ENCODE data around the gene PDE6B. TPM values are rescaled to one million over a fixed set of nuclear protein-coding genes. Genes with fewer than 3 reads are reported as not detected.
"Not testable (repeated sequence)": the region's sequence is repeated elsewhere in the genome, so short reads cannot be mapped to it uniquely, and the experiment has no call there.

The PDE6B gene
- total and polyA plus RNA-seq, 2 experiments from 2014 or later: 3.4 to 5.0 TPM

DNA sequence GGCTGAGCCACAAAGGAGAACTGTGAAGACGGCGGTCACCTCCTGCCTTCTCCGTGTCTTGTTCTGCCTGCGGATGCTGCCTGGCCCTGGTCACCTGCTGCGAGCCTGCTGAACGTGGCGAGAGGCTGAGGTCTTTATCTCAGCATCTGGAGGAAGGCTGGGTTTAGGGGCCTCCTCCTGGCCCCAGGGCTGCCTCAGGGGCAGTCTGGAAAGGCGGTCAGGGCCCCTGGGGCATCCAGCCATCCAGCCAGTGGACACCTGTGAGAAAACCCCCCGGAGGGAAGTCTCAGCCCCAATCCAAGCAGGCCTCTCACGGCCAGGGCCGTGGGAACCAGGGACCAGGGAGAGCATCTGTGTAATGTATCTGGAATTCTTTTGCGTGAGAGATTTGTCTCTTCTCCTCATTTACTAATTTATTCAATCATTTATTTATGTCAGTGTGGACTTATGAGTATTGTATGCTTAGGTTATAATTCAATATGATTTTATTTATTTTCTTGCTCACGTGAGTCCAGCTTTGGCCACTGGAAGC, 11.3 kb downstream of the PDE6B start (continued):
- no peak for TF ChIP-seq ZNF331 (CRISPR knock-in tag; IDR thresholded peaks at IDR 0.05; ENCODE audit: low read depth)
- no peak for TF ChIP-seq STAT1 (IDR thresholded peaks at IDR 0.05; ENCODE audit: unreplicated experiment)
- no peak for TF ChIP-seq ZNF114 (CRISPR knock-in tag; IDR thresholded peaks at IDR 0.05)
- TF ChIP-seq, protein P1, sequence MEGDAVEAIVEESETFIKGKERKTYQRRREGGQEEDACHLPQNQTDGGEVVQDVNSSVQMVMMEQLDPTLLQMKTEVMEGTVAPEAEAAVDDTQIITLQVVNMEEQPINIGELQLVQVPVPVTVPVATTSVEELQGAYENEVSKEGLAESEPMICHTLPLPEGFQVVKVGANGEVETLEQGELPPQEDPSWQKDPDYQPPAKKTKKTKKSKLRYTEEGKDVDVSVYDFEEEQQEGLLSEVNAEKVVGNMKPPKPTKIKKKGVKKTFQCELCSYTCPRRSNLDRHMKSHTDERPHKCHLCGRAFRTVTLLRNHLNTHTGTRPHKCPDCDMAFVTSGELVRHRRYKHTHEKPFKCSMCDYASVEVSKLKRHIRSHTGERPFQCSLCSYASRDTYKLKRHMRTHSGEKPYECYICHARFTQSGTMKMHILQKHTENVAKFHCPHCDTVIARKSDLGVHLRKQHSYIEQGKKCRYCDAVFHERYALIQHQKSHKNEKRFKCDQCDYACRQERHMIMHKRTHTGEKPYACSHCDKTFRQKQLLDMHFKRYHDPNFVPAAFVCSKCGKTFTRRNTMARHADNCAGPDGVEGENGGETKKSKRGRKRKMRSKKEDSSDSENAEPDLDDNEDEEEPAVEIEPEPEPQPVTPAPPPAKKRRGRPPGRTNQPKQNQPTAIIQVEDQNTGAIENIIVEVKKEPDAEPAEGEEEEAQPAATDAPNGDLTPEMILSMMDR (conservative IDR thresholded peaks at IDR 0.05; ENCODE audit: low read depth in 2 of 2): no peak
- TF ChIP-seq, protein P2, sequence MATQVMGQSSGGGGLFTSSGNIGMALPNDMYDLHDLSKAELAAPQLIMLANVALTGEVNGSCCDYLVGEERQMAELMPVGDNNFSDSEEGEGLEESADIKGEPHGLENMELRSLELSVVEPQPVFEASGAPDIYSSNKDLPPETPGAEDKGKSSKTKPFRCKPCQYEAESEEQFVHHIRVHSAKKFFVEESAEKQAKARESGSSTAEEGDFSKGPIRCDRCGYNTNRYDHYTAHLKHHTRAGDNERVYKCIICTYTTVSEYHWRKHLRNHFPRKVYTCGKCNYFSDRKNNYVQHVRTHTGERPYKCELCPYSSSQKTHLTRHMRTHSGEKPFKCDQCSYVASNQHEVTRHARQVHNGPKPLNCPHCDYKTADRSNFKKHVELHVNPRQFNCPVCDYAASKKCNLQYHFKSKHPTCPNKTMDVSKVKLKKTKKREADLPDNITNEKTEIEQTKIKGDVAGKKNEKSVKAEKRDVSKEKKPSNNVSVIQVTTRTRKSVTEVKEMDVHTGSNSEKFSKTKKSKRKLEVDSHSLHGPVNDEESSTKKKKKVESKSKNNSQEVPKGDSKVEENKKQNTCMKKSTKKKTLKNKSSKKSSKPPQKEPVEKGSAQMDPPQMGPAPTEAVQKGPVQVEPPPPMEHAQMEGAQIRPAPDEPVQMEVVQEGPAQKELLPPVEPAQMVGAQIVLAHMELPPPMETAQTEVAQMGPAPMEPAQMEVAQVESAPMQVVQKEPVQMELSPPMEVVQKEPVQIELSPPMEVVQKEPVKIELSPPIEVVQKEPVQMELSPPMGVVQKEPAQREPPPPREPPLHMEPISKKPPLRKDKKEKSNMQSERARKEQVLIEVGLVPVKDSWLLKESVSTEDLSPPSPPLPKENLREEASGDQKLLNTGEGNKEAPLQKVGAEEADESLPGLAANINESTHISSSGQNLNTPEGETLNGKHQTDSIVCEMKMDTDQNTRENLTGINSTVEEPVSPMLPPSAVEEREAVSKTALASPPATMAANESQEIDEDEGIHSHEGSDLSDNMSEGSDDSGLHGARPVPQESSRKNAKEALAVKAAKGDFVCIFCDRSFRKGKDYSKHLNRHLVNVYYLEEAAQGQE (IDR thresholded peaks at IDR 0.05; ENCODE audit: unreplicated experiment): no peak
- no peak for TF ChIP-seq NANOG (IDR thresholded peaks at IDR 0.05; ENCODE audit: borderline replicate concordance)

DNA sequence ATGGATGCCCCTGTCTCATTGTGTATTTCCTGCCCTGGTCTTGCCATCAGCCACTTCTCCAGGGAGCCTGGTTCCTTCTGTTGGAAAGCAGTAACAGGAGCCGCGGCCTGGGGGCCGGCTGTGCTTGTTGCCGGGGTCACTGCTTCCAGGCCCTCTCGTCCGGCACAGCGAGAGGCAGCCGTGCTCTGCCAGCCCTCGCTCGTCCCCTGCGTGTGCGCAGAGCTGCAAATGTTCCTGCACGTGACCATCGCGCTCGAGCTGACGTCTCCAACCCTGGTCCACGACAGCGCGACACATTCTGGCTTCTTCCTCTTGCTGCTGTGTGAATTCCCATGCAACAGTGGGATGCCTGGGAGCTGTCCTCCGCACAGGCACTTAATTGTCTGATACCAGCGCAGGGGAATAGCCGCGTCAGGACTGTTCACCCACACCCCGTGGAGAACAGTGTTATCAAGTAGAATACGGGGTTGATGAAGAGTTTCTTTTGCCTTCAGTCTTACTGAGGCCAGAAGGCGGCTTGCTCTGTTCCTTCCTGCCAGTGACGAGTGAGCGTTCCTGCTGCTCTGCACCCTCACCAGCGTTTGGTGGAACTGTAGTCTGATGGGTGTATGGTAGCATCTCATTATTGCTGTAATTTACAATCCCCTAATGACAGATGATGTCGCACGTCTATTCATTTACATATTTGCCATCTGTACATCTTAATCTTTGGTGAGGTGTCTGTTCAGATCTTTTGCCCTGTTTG, 12.3 kb downstream of the PDE6B start:
- Mint-ChIP-seq H3K9me3 (peaks cover 22% of the 10 kb centered on the region), H3K27me3 (ENCODE audit: insufficient read depth, low read depth, poor library complexity) (peaks cover 3% of the 10 kb centered on the region), H3K27ac (no peak overlapping the region), H3K4me3 (no peak overlapping the region), H3K4me1 (no peaks in the 10 kb centered on the region; the same call in 2 of the 3 replicates), H3K36me3 (ENCODE audit: low read depth) (peaks cover 6% of the 10 kb centered on the region; the same call in 1 of the 3 replicates)
- ATAC-seq: no peak
- DNase-seq (ENCODE audit: low spot score): no peak
- Histone ChIP-seq H3F3A (replicated peaks; ENCODE audit: low read depth) (no peaks in the 10 kb centered on the region), H3K4me2 (no peak overlapping the region), H3K27ac (ENCODE audit: low read depth) (no peak overlapping the region), H3K4me3 (no peak overlapping the region), H3K36me3 (ENCODE audit: insufficient read depth) (no peaks in the 10 kb centered on the region), H3K4me1 (ENCODE audit: insufficient read depth) (no peaks in the 10 kb centered on the region), H4K20me1 (replicated peaks; ENCODE audit: insufficient read depth) (no peaks in the 10 kb centered on the region), H3K9me2 (ENCODE audit: insufficient read depth) (0 out of 2 replicates have a peak, but pooled peaks cover 5% of the 10 kb centered on the region), H2AFZ (no peak overlapping the region), H3K27me3 (ENCODE audit: insufficient read depth) (no peaks in the 10 kb centered on the region), H3K79me2 (replicated peaks; ENCODE audit: insufficient read depth) (no peaks in the 10 kb centered on the region)
- no peak for TF ChIP-seq ZNF114 (CRISPR knock-in tag; IDR thresholded peaks at IDR 0.05)
- TF ChIP-seq ETS1 (IDR thresholded peaks at IDR 0.05): no peak
- no peak for TF ChIP-seq CREB1 (CRISPR knock-in tag; IDR thresholded peaks at IDR 0.05; ENCODE audit: low read depth)
- TF ChIP-seq STAT1 (IDR thresholded peaks at IDR 0.05; ENCODE audit: unreplicated experiment): no peak
- TF ChIP-seq ZNF331 (CRISPR knock-in tag; IDR thresholded peaks at IDR 0.05; ENCODE audit: low read depth): no peak

GRCh38 chr4:642366-642765, 17.0 kb downstream of the PDE6B start:
- not testable (repeated sequence) for H3K36me3 Mint-ChIP-seq (ENCODE audit: low read depth); H3F3A ChIP-seq (replicated peaks; ENCODE audit: low read depth); H3K4me2 ChIP-seq; H4K20me1 ChIP-seq (replicated peaks; ENCODE audit: insufficient read depth); H3K27ac Mint-ChIP-seq; H3K4me1 Mint-ChIP-seq; ATAC-seq; H3K27me3 Mint-ChIP-seq (ENCODE audit: insufficient read depth, low read depth, poor library complexity); H3K4me1 ChIP-seq (ENCODE audit: insufficient read depth); DNase-seq (ENCODE audit: low spot score); H3K36me3 ChIP-seq (ENCODE audit: insufficient read depth); H3K4me3 Mint-ChIP-seq; H3K79me2 ChIP-seq (replicated peaks; ENCODE audit: insufficient read depth); H3K4me3 ChIP-seq; H3K9me2 ChIP-seq (ENCODE audit: insufficient read depth); H3K27me3 ChIP-seq (ENCODE audit: insufficient read depth); H3K27ac ChIP-seq (ENCODE audit: low read depth); H2AFZ ChIP-seq
- H3K9me3 Mint-ChIP-seq: peaks cover 27% of the 10 kb centered on the region

All from GM23338 (cell line).